CD8-positive, alpha-beta memory T cell (primary cell): Measurements from ENCODE around the gene GRID2. TPM values are rescaled to one million over a fixed set of nuclear protein-coding genes. Genes with fewer than 3 reads are reported as not detected.

Source experiments
- CTCF ChIA-PET: fragments of 350-600 bp; sonication (Branson Sonifier 250); formaldehyde crosslinking; loops from one replicate; lab custom pipeline; 2021; ENCODE audit warnings: antibody characterized with exemption; lab: Charles Lee
- POLR2A ChIA-PET: fragments of 350-600 bp; sonication (Branson Sonifier 250); formaldehyde crosslinking; loops from one replicate; lab custom pipeline; 2021; ENCODE audit warnings: antibody characterized with exemption; lab: Charles Lee
- DNase-seq, 5 donors: peaks; one replicate each; pipeline versions ENCODE4 v3.0.0 to v3.0.0-alpha.2; 2020 to 2022; ENCODE audit warnings: mixed read lengths in 1 of 5
- H3K27ac ChIP-seq: one replicate; pipeline ENCODE4 v1.7.0; 2013; ENCODE audit warnings: low read depth, mild to moderate bottlenecking, low read length, moderate library complexity
- H3K27me3 ChIP-seq: 2 replicates; pipeline ENCODE4 v1.7.0; 2013; ENCODE audit warnings: low read length, mild to moderate bottlenecking; ENCODE audit not compliant: insufficient read depth, poor library complexity, severe bottlenecking
- H3K36me3 ChIP-seq: 2 replicates; pipeline ENCODE4 v1.7.0; 2013; ENCODE audit warnings: mild to moderate bottlenecking, low read length, moderate library complexity; ENCODE audit not compliant: insufficient read depth
- H3K4me1 ChIP-seq: 2 replicates; pipeline ENCODE4 v1.7.0; 2013; ENCODE audit warnings: mild to moderate bottlenecking, low read length, moderate library complexity; ENCODE audit not compliant: insufficient read depth
- H3K4me3 ChIP-seq: 2 replicates; pipeline ENCODE4 v1.7.0; 2013; ENCODE audit warnings: mild to moderate bottlenecking, low read length
- H3K9me3 ChIP-seq: 2 replicates; pipeline ENCODE4 v1.7.0; 2013; ENCODE audit warnings: mild to moderate bottlenecking, low read length
- H3K27ac Mint-ChIP-seq, 8 donors: one replicate each; pipeline ENCODE4 v1.8.0; 2020 to 2021; ENCODE audit warnings: mixed read lengths in 8 of 8, mild to moderate bottlenecking in 6 of 8, inconsistent platforms in 3 of 8, moderate library complexity in 3 of 8
- H3K27me3 Mint-ChIP-seq, 2 donors: one replicate each; pipeline ENCODE4 v1.8.0; 2020 to 2021; ENCODE audit warnings: mixed read lengths in 2 of 2, mild to moderate bottlenecking in 1 of 2, moderate library complexity in 1 of 2
- H3K36me3 Mint-ChIP-seq, 3 donors: one replicate each; pipeline ENCODE4 v1.8.0; 2020 to 2021; ENCODE audit warnings: mixed read lengths in 3 of 3, inconsistent platforms in 1 of 3, mild to moderate bottlenecking in 1 of 3
- H3K4me1 Mint-ChIP-seq, 3 donors: one replicate each; pipeline ENCODE4 v1.8.0; 2020 to 2021; ENCODE audit warnings: mixed read lengths in 3 of 3, inconsistent platforms in 1 of 3, mild to moderate bottlenecking in 1 of 3
- H3K4me3 Mint-ChIP-seq, 7 donors: one replicate each; pipeline ENCODE4 v1.8.0; 2020 to 2021; ENCODE audit warnings: mixed read lengths in 7 of 7, mild to moderate bottlenecking in 6 of 7, moderate library complexity in 4 of 7, inconsistent platforms in 2 of 7
- H3K9me3 Mint-ChIP-seq, 5 donors: one replicate each; pipeline ENCODE4 v1.8.0; 2020 to 2022; ENCODE audit warnings: mixed read lengths in 5 of 5, mild to moderate bottlenecking in 3 of 5, moderate library complexity in 2 of 5, inconsistent platforms in 1 of 5
- polyA plus RNA-seq: library from polyadenylated mRNA; unstranded; fragments of 300-500 nt; fragmentation: Illumina TruSeq; gene quantifications from one replicate; pipeline ENCODE4 v1.2.3, GENCODE V29; 2021
- total RNA-seq, 2 experiments: library from RNA; stranded (reverse); gene quantifications; one replicate each; pipeline ENCODE4 v1.2.3, GENCODE V29; 2021

Gene GRID2
- total and polyA plus RNA-seq, 3 experiments from 2014 or later = not detected

DNA sequence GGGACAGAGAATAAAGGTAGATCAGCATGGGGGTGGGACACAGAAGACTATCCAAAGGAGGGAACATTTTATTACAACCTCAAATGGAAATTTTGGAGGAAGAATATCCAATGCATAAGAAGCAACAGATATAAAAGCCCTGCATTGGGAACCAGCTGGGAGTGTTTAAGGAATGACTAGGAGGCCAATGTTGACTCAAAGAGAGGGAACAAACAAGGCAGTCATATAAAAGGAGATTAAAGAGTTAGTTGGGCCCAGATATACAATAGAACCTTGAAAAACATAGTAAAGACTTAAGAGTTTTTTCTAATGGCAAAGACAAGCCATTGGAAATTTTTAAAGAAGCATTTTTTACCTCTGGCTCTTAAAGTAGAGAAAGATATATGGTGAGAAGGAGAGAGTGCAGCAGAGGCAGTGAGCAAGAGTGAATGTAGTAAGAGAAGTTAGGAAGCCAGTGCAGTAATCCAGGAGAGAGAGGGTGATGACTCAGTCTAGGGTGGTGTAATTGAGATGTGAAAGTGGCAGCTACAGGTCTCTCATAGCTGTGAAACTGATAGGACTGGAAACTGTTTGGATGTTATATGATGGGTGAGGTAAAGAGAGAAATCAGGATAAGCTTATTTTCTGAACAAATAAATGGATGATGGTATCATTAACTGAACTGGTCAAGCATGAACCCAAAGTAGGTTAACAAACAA lies 1342.6 kb downstream of the GRID2 start:
- DNase-seq = no peak
- Histone ChIP-seq H3K27ac (no peak overlapping the region), H3K9me3 (no peaks in the 10 kb centered on the region), H3K4me3 (no peak overlapping the region), H3K27me3 (no peaks in the 10 kb centered on the region), H3K36me3 (no peaks in the 10 kb centered on the region), H3K4me1 (no peaks in the 10 kb centered on the region)
- ChIA-PET POLR2A (no interaction called here), CTCF (no interaction called here)
- Mint-ChIP-seq H3K36me3 (no peaks in the 10 kb centered on the region), H3K4me3 (no peak overlapping the region), H3K27me3 (no peaks in the 10 kb centered on the region), H3K9me3 (peaks cover 0 to 5% (median 3%) of the 10 kb centered on the region in 5 donors), H3K27ac (no peak overlapping the region), H3K4me1 (no peaks in the 10 kb centered on the region)

DNA sequence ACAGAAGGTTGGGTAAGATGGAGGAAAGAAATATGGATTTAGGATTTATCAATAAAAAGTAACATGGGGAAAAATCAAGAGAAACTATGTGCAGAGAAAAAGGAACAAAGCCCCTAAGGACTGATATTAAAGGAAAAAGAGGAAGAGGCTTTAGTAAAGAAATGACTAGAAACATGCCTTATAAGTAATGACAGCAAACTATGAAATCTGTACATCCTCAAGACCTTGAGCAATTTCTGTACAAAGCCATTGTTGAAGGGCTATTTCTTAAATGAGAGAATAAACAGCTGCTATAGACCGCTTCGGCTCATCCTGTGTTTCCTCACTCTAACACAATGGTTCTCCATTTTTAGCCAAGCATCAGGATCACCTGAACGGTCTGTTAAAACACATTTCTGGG lies 1344.5 kb downstream of the GRID2 start:
- Mint-ChIP-seq H3K4me1 (no peaks in the 10 kb centered on the region), H3K27ac (no peak overlapping the region), H3K36me3 (no peaks in the 10 kb centered on the region), H3K4me3 (no peak overlapping the region), H3K9me3 (peaks cover 0 to 5% (median 3%) of the 10 kb centered on the region in 5 donors), H3K27me3 (no peaks in the 10 kb centered on the region)
- no peak for DNase-seq
- Histone ChIP-seq H3K36me3 (no peaks in the 10 kb centered on the region), H3K4me1 (no peaks in the 10 kb centered on the region), H3K9me3 (no peaks in the 10 kb centered on the region), H3K4me3 (no peak overlapping the region), H3K27me3 (no peaks in the 10 kb centered on the region), H3K27ac (no peak overlapping the region)
- CTCF ChIA-PET = no interaction called here
- POLR2A ChIA-PET = no interaction called here

DNA sequence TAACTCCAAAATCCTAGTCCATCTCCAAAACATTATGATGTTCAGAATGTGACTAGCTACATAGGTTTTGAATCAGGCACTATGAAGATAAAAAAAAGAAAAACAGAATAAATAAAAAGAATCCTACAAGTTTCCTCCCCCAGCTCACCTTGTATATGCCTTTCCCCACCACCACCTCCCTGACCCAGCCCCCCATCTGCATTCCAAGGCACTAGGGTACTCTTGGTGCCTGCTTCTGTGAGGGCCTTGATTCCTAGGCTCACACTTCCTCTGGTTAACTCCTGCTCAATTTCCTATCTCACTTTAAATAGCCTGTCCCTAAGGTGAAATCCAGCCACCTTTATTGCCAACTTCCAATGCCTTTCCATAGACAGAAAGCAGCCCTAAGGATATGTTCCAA lies 1346.1 kb downstream of the GRID2 start:
- no peaks in the 10 kb centered on the region for H3K4me1 Mint-ChIP-seq
- peaks cover 0 to 5% (median 2%) of the 10 kb centered on the region in 5 donors for H3K9me3 Mint-ChIP-seq
- no peak overlapping the region for H3K4me3 ChIP-seq
- no peaks in the 10 kb centered on the region for H3K27me3 ChIP-seq
- no peaks in the 10 kb centered on the region for H3K36me3 ChIP-seq
- H3K27me3 Mint-ChIP-seq = no peaks in the 10 kb centered on the region
- no peaks in the 10 kb centered on the region for H3K4me1 ChIP-seq
- ChIA-PET POLR2A (no interaction called here), CTCF (no interaction called here)
- no peak overlapping the region for H3K27ac ChIP-seq
- H3K27ac Mint-ChIP-seq = no peak overlapping the region
- H3K9me3 ChIP-seq = no peaks in the 10 kb centered on the region
- DNase-seq = no peak
- H3K4me3 Mint-ChIP-seq = no peak overlapping the region
- no peaks in the 10 kb centered on the region for H3K36me3 Mint-ChIP-seq

DNA sequence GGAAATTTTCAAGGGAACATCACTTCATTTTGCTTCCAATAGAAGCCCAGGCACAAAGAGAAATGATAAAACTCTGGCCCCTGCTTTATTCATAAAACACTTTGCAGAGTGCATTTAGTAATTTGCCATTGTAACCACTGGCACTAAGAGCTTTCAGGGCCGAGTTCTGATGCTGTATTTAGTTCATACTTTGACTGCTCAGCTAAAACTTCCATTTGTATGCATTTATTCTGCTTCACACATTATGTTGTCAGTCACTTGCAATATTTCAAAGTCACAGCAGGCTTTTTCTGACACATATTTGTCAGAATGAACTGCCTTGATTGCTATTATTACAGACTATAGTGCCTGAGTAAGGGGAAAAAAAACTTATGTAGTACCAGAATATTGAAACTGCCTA lies 1350.4 kb downstream of the GRID2 start:
- Mint-ChIP-seq H3K36me3 (no peaks in the 10 kb centered on the region), H3K9me3 (peaks cover 0 to 1% (median 0%) of the 10 kb centered on the region in 5 donors), H3K27me3 (no peaks in the 10 kb centered on the region), H3K27ac (no peak overlapping the region), H3K4me3 (no peak overlapping the region), H3K4me1 (no peaks in the 10 kb centered on the region)
- H3K27ac ChIP-seq = no peak overlapping the region
- no peak overlapping the region for H3K4me3 ChIP-seq
- POLR2A ChIA-PET = no interaction called here
- no peaks in the 10 kb centered on the region for H3K36me3 ChIP-seq
- H3K27me3 ChIP-seq = no peaks in the 10 kb centered on the region
- no peak for DNase-seq
- no peaks in the 10 kb centered on the region for H3K9me3 ChIP-seq
- CTCF ChIA-PET = no interaction called here
- no peaks in the 10 kb centered on the region for H3K4me1 ChIP-seq

DNA sequence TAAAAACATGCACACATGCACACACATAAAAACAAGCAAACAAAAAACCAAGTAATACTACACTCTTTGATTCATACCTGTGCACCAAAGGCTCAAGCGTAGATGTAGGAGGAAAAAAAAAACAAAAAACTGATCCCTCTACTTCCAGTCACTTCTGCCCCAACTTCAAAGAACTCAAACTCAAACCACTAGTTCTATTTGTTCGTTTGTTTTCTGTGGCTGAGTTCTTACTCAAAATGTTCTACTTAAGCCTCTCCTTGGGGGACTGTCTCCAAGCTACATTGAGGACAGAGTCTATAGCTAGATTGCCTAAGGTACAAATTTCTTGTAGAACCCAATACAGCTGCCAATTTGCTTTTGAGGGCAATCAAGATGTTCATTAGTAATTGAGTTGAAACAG lies 1353.8 kb downstream of the GRID2 start:
- H3K27ac Mint-ChIP-seq = no peak overlapping the region
- Histone ChIP-seq H3K4me1 (no peaks in the 10 kb centered on the region), H3K9me3 (no peaks in the 10 kb centered on the region), H3K27ac (no peak overlapping the region), H3K4me3 (no peak overlapping the region), H3K36me3 (no peaks in the 10 kb centered on the region), H3K27me3 (no peaks in the 10 kb centered on the region)
- POLR2A ChIA-PET = no interaction called here
- H3K36me3 Mint-ChIP-seq = no peaks in the 10 kb centered on the region
- H3K9me3 Mint-ChIP-seq = peaks cover 0 to 15% (median under 1%) of the 10 kb centered on the region in 5 donors
- H3K27me3 Mint-ChIP-seq = no peaks in the 10 kb centered on the region
- no peak overlapping the region for H3K4me3 Mint-ChIP-seq
- CTCF ChIA-PET = no interaction called here
- no peaks in the 10 kb centered on the region for H3K4me1 Mint-ChIP-seq
- no peak for DNase-seq

DNA sequence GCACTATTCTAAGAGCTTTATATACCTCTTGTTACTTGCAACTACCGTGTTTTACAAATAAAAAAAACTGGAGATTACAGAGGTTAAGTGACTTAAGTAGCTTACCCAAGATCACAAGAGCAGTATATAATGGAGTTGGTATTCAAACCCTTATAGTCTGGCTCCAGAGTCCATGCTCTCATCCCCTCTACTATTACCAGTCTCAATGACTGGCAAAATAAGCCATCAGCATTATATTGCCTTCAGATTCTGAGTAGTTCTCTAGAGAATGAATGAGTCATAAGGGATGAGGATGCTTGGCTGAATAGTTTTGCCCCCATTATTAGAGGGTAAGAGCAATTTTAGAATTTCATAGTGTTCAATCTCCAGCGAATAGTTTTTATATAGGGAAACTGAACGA lies 1354.7 kb downstream of the GRID2 start:
- Histone ChIP-seq H3K4me1 (no peaks in the 10 kb centered on the region), H3K9me3 (no peaks in the 10 kb centered on the region), H3K36me3 (no peaks in the 10 kb centered on the region), H3K27me3 (no peaks in the 10 kb centered on the region), H3K4me3 (no peak overlapping the region), H3K27ac (no peak overlapping the region)
- no peak for DNase-seq
- Mint-ChIP-seq H3K4me3 (no peak overlapping the region), H3K4me1 (no peaks in the 10 kb centered on the region), H3K27me3 (no peaks in the 10 kb centered on the region), H3K27ac (no peak overlapping the region), H3K36me3 (no peaks in the 10 kb centered on the region), H3K9me3 (peaks cover 0 to 19% (median 1%) of the 10 kb centered on the region in 5 donors)
- ChIA-PET POLR2A (no interaction called here), CTCF (no interaction called here)

DNA sequence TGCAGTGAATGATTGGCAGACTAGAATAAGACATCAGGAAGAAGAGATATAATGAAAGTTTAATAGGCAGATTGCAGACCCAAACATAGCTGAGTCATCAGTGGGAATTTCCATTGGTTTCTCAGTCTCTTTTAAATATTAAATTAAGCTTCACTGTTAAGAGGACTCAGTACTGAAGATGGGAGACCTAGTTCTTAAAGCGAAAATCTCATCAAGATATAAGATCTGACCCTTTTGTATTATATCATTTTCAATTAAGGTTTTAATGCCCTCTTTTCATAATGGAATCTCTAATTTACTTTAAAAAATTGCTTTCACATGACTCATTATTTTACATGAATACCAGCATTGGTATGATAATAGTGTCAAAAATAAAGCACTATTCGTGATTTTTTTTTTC lies 1355.9 kb downstream of the GRID2 start:
- H3K4me1 ChIP-seq = no peaks in the 10 kb centered on the region
- H3K27ac Mint-ChIP-seq = no peak overlapping the region
- no peaks in the 10 kb centered on the region for H3K27me3 ChIP-seq
- H3K4me3 ChIP-seq = no peak overlapping the region
- no peaks in the 10 kb centered on the region for H3K27me3 Mint-ChIP-seq
- CTCF ChIA-PET = no interaction called here
- H3K36me3 ChIP-seq = no peaks in the 10 kb centered on the region
- POLR2A ChIA-PET = no interaction called here
- H3K9me3 Mint-ChIP-seq = peaks cover 0 to 19% (median 1%) of the 10 kb centered on the region in 5 donors
- H3K27ac ChIP-seq = no peak overlapping the region
- no peaks in the 10 kb centered on the region for H3K4me1 Mint-ChIP-seq
- H3K36me3 Mint-ChIP-seq = no peaks in the 10 kb centered on the region
- H3K4me3 Mint-ChIP-seq = no peak overlapping the region
- no peaks in the 10 kb centered on the region for H3K9me3 ChIP-seq
- no peak for DNase-seq

DNA sequence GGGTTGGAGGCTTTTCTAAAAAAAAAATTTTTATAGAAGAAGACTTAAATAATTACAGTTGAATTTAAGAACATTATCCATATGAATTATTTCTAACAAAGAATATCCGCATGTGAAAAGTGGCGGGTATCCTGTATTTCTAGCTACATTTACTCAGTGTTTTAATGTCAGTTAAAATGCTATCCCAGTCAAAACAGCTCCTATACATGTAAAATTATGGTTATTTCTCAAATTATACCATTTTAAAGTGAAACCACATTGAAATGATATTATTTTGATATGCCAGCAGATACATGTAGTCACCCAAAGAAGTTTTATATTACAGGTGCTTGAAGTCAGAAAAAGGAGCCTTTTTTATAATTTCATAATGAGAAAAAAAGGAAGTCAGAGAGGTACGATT lies 1356.3 kb downstream of the GRID2 start:
- Mint-ChIP-seq H3K27ac (no peak overlapping the region), H3K9me3 (peaks cover 0 to 19% (median 1%) of the 10 kb centered on the region in 5 donors), H3K4me1 (no peaks in the 10 kb centered on the region), H3K36me3 (no peaks in the 10 kb centered on the region), H3K4me3 (no peak overlapping the region), H3K27me3 (no peaks in the 10 kb centered on the region)
- no peak overlapping the region for H3K4me3 ChIP-seq
- ChIA-PET CTCF (no interaction called here), POLR2A (no interaction called here)
- no peaks in the 10 kb centered on the region for H3K27me3 ChIP-seq
- no peaks in the 10 kb centered on the region for H3K9me3 ChIP-seq
- no peaks in the 10 kb centered on the region for H3K36me3 ChIP-seq
- DNase-seq = no peak
- no peaks in the 10 kb centered on the region for H3K4me1 ChIP-seq
- H3K27ac ChIP-seq = no peak overlapping the region
